SK-N-MC (cell line): ENCODE results near the gene CD163L1.
A peak's percentile ranks its signal among the peaks of the same experiment; 100 is the strongest.

Experiments used
- DNase-seq: peaks from one replicate; pipeline ENCODE4 v3.0.0-alpha.2; 2011; ENCODE audit warnings: low read depth, low spot score
- H3K27ac ChIP-seq: fragments of 200-600 bp; sonication (generic); 2 replicates; pipeline ENCODE4 v1.5.1; 2016; ENCODE audit warnings: mixed run types
- H3K36me3 ChIP-seq: fragments of 200-600 bp; sonication (generic); 2 replicates; pipeline ENCODE4 v1.6.1; 2017; ENCODE audit warnings: antibody characterized with exemption, low read length, mixed read lengths; ENCODE audit not compliant: insufficient read depth
- H3K4me3 ChIP-seq: fragments of 200-600 bp; sonication (generic); 2 replicates; pipeline ENCODE4 v1.5.1; 2016
- H3K9ac ChIP-seq: fragments of 200-600 bp; sonication (generic); 2 replicates; pipeline ENCODE4 v1.8.0; 2017; ENCODE audit warnings: mixed run types, mixed read lengths; ENCODE audit not compliant: insufficient read length
- H3K9me3 ChIP-seq: fragments of 200-600 bp; sonication (generic); 2 replicates; pipeline ENCODE4 v1.6.1; 2017; ENCODE audit warnings: low read depth, mild to moderate bottlenecking, antibody characterized with exemption, low read length, moderate library complexity, mixed read lengths
- EZH2 ChIP-seq: fragments of 200-600 bp; sonication (generic); IDR thresholded peaks from one replicate; pipeline ENCODE4 v1.6.1; 2017; ENCODE audit warnings: antibody characterized with exemption
- FOXP2 ChIP-seq: optimal IDR thresholded peaks from 2 replicates; pipeline ENCODE3; 2011; ENCODE audit warnings: mild to moderate bottlenecking, moderate library complexity; ENCODE audit not compliant: insufficient read depth; ENCODE audit errors: extremely low read length, control extremely low read depth
- POLR2AphosphoS5 ChIP-seq: IDR thresholded peaks from 2 replicates; pipeline ENCODE4 v1.6.1; 2012; ENCODE audit warnings: mild to moderate bottlenecking, low read depth, low read length, borderline replicate concordance

Gene CD163L1

DNA sequence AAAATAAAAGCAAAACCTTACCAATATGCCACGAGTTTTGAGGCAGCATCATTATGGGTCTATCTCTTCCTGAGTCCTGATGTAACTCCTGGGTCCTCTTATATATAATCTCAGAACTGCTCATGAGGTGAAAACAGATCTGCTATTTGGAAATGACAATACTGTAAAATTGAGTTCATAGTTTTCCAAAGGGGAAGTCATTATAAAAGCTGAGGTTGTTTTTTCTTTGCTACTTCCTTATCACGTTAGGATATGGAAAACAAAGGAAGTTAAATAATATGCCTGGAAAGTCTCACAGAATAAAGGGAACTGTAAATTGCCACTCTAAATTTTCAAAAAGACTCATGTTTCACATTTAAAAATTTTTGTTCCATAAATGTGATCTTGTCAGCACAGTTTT is at the start of gene CD163L1:
Gene CD163L1, minus strand, starts transcription at position 78 of the 400 bp plus-strand sequence. Its CDS starts 26 bp downstream, at position 52.
- no peaks in the 10 kb centered on the region for H3K36me3 ChIP-seq
- H3K9me3 ChIP-seq = no peaks in the 10 kb centered on the region
- H3K9ac ChIP-seq = no peak within 1 kb of the TSS
- TF ChIP-seq POLR2AphosphoS5 (no peak), EZH2 (no peak), FOXP2 (no peak)
- no peak within 1 kb of the TSS for H3K27ac ChIP-seq
- no peak for DNase-seq
- no peak within 1 kb of the TSS for H3K4me3 ChIP-seq

DNA sequence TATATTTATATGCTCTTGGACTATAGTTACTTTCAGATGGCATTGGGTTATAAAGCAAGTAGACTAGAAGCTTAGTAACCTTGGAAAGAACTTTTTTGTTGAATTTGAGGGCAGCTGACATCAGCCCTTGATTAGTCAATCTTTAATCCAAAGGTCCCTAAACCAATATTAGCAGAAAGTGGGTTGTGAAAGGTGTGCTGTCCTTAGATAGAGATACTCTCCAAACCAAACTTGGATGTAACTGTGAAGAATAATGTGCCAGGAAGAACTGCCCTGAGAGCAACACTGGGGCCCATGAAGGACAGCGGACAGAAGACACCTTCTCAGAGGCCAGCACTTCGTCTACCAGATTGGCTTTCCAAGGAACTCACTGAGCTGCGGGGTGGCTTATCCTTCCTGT is 49.1 kb upstream of the CD163L1 start:
- no peak overlapping the region for H3K27ac ChIP-seq
- no peak for DNase-seq
- no peak overlapping the region for H3K4me3 ChIP-seq
- H3K36me3 ChIP-seq = no peaks in the 10 kb centered on the region
- TF ChIP-seq FOXP2 = no peak
- no peak for TF ChIP-seq EZH2
- TF ChIP-seq POLR2AphosphoS5 = no peak
- H3K9me3 ChIP-seq = no peaks in the 10 kb centered on the region
- H3K9ac ChIP-seq = no peak overlapping the region

DNA sequence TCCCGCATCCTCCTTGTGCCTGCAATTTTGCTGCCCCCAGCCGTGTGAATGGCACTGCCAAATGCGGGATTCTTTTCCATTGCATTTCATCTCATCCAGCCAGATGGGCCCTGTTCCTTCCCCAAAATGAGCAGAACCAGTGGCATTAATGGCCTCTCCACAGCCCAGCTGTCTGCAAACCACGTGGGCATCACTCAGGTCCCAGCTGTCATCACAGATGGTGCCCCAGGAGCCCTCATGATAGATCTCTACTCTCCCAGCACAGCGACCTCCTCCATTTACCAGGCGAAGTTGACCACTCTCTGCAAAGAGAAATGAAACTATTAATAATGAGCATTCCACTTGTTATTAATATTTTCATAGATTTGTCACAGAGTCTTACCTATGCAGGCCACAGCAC is 42.6 kb upstream of the CD163L1 start:
- no peak for TF ChIP-seq FOXP2
- TF ChIP-seq EZH2 = no peak
- no peak for TF ChIP-seq POLR2AphosphoS5
- H3K36me3 ChIP-seq = no peaks in the 10 kb centered on the region
- DNase-seq = no peak

DNA sequence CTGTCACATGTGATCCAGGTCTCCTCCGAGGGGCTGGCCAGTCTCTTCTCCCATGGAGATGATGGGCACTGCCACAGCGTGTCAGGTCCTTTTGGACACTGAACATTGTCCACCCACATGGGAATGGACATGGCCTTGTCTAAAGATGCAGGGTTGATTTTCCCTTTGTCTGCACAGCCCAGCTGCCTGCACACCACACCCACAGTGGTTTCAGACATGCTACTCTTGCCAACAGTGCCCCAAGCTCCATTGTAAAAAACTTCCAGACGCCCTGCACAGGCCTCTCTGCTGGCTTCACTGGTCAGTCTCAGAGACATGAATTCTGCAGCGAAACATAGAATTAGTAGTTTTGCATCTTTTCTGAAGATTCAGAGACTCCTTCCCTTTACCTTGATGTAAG is 41.1 kb upstream of the CD163L1 start:
- no peak overlapping the region for H3K4me3 ChIP-seq
- H3K36me3 ChIP-seq = no peaks in the 10 kb centered on the region
- no peak for TF ChIP-seq FOXP2
- TF ChIP-seq POLR2AphosphoS5 = no peak
- TF ChIP-seq EZH2 = no peak
- no peak overlapping the region for H3K27ac ChIP-seq
- DNase-seq = no peak
- no peak overlapping the region for H3K9ac ChIP-seq
- no peaks in the 10 kb centered on the region for H3K9me3 ChIP-seq

More for the DNA sequence above, 42.6 kb upstream of the CD163L1 start:
- Histone ChIP-seq H3K9ac (no peak overlapping the region), H3K27ac (no peak overlapping the region), H3K4me3 (no peak overlapping the region), H3K9me3 (no peaks in the 10 kb centered on the region)

DNA sequence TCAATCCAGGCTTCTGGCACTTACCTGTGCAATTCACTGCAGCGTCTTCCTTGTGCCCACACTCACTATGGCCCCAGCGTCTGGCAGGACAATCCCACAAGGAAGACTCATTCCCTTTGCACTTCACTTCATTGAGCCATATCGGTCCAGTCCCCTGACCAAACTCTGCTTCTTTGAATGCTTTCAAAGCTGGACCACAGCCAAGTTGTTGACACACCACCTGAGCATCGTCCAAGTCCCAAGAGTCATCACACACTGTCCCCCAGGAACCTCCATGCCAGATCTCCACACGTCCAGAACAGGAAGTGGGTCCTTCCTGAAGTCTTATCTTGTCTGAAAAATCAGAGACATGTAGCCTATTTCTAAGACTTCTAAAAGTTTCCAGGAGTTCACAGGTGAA is 39.4 kb upstream of the CD163L1 start:
- TF ChIP-seq POLR2AphosphoS5 (no peak), FOXP2 (no peak), EZH2 (no peak)
- no peak overlapping the region for H3K9ac ChIP-seq
- H3K9me3 ChIP-seq = no peaks in the 10 kb centered on the region
- H3K36me3 ChIP-seq = no peaks in the 10 kb centered on the region
- H3K4me3 ChIP-seq = no peak overlapping the region
- no peak for DNase-seq
- no peak overlapping the region for H3K27ac ChIP-seq

DNA sequence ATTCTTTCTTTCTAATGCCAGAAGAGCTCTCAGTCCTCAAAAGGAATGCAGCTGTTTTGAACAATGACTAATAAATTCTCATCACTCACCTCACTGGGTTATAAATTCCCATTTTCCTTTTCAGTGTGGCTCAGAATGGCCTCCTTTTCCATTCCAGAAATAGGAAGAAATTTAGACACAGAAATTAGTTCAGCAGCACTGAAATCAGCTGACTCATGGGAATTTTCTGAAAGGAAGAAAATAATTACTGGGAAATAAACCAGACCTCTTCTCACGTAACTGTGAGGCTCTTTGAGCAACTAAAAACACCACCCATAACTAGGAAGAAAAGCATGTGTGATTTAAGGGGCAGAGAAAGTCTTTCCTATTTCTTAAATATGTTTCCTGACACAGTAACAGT is 35.8 kb upstream of the CD163L1 start:
- Histone ChIP-seq H3K9ac (no peak overlapping the region), H3K9me3 (no peaks in the 10 kb centered on the region), H3K4me3 (no peak overlapping the region), H3K27ac (peak overlapping the region; percentile 38; the same call in 1 of the 2 replicates), H3K36me3 (no peaks in the 10 kb centered on the region)
- no peak for TF ChIP-seq EZH2
- TF ChIP-seq FOXP2 = no peak
- no peak for TF ChIP-seq POLR2AphosphoS5
- DNase-seq = peak; percentile 26

DNA sequence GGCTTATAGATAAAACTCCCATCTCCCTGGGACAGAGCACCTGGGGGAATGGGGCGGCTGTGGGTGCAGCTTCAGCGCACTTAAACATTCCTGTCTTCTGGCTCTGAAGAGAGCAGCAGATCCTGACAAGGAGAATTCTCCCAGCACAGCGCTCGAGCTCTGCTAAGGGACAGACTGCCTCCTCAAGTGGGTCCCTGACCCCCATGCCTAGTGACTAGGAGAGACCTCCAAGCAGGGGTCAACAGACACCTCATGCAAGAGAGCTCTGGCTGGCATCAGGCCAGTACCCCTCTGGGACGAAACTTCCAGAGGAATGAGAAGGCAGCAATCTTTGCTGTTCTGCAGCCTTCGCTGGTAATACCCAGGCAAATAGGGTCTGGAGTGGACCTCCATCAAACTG is 28.1 kb upstream of the CD163L1 start:
- no peak for DNase-seq
- Histone ChIP-seq H3K36me3 (no peaks in the 10 kb centered on the region), H3K27ac (no peak overlapping the region), H3K9me3 (no peaks in the 10 kb centered on the region), H3K4me3 (no peak overlapping the region), H3K9ac (no peak overlapping the region)
- TF ChIP-seq POLR2AphosphoS5 (no peak), FOXP2 (no peak), EZH2 (no peak)

DNA sequence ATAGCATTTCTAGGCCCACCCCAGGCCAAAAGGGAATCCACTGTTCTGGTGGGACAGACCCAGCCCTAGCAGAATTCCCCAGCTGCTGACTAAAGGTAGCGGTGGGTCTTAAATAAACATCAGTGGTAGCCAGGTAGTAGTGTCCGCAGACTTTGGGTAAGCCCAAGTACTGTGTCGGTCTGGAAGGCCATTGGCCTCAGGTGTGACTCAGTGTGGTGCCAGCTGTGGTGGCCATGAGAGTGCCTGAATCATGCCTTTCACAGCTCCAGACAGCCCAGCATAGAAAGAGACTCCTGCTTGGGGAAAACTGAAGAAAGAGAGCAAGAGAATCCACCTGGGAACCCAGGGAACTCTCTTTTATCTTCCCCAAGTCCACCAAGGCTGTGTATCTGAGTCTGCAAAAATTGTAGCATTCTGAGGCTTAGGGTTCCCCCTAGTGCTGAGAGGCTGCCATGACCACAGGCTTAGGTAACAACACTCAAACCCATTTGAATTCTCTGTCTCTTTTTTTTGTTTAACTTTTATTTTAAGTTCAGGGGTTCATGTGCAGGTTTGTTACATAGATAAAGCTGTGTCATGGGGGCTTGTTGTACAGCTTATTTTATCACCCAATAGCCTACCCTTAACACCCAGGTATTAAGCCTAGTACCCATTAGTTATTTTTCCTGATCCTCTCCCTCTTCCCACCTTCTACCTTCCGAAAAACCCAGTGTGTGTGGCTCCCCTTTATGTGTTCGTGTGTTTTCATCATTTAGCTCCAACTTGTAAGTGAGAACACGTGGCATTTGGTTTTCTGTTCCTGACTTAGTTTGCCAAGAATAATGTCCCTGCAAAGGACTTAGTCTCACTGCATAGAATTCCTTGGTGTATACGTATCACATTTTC is 16.7 kb upstream of the CD163L1 start:
- DNase-seq = peak; percentile 35
- Histone ChIP-seq H3K9me3 (no peaks in the 10 kb centered on the region), H3K27ac (no peak overlapping the region), H3K9ac (no peak overlapping the region), H3K4me3 (no peak overlapping the region), H3K36me3 (no peaks in the 10 kb centered on the region)
- TF ChIP-seq EZH2 (no peak), POLR2AphosphoS5 (no peak), FOXP2 (no peak)

DNA sequence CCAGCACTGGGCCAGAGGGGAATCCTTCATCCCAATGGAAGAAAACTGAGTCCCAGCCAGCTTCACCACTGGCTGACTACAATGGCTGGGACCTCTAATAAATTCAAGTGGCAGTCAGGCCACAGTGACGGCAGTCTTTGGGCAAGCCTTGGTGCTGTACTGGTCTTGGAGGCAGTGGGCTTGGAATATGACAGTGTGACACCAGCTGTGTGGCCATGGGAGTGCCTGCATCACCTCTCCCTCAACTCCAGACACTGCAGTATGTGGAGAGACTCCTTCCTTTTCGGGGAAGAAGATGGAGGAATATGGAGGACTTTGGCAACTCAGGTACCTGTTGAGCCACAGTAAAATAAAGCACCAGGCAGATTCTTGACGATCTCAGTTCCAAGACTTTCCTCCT is 16.0 kb upstream of the CD163L1 start:
- H3K9me3 ChIP-seq = no peaks in the 10 kb centered on the region
- no peak overlapping the region for H3K27ac ChIP-seq
- no peak for TF ChIP-seq FOXP2
- TF ChIP-seq POLR2AphosphoS5 = no peak
- TF ChIP-seq EZH2 = no peak
- DNase-seq = no peak
- H3K9ac ChIP-seq = no peak overlapping the region
- H3K36me3 ChIP-seq = no peaks in the 10 kb centered on the region
- H3K4me3 ChIP-seq = no peak overlapping the region
